T-helper 1 cell treated with Interleukin-12 subunit alpha and Interleukin-12 subunit beta and Interleukin-4 antibody, amounts not matched to agents 30 ng/mL and 1 ng/mL, for 36 hours (primary cell): ENCODE measurements around the gene COL5A1. TPM values are rescaled to one million over a fixed set of nuclear protein-coding genes. Genes with fewer than 3 reads are reported as not detected.

Experiments
- intact Hi-C: fragments of 100-400 bp; cut with micrococcal nuclease; formaldehyde crosslinking; loops from one replicate; pipeline ENCODE4 v1.15.1; 2024
- total RNA-seq: library from RNA; stranded (reverse); gene quantifications from 2 replicates; pipeline ENCODE4 v1.2.3, GENCODE V29; 2022

The COL5A1 gene
- total RNA-seq, 1 donor from 2014 or later, result 0.02 TPM

GRCh38 chr9:134625361-134626068 lies 16.1 kb upstream of the COL5A1 start:
- intact Hi-C loops, result no loop called here

- intact Hi-C loops, result no loop called here
Observed at GRCh38 chr9:134626069-134626423, 15.6 kb upstream of the COL5A1 start.

GRCh38 chr9:134626571-134627416 lies 14.8 kb upstream of the COL5A1 start:
- intact Hi-C loops, result no loop called here

- intact Hi-C loops, result no loop called here
Observed at GRCh38 chr9:134627417-134628353, 13.9 kb upstream of the COL5A1 start.

- intact Hi-C loops, result no loop called here
Observed at GRCh38 chr9:134628354-134628736, 13.3 kb upstream of the COL5A1 start.

GRCh38 chr9:134629061-134629585 lies 12.5 kb upstream of the COL5A1 start:
- intact Hi-C loops, result no loop called here

GRCh38 chr9:134629586-134630392 lies 11.8 kb upstream of the COL5A1 start:
- intact Hi-C loops, result no loop called here

GRCh38 chr9:134630393-134630790 lies 11.2 kb upstream of the COL5A1 start:
- intact Hi-C loops, result no loop called here

GRCh38 chr9:134630861-134631260 lies 10.7 kb upstream of the COL5A1 start:
- intact Hi-C loops, result no loop called here

GRCh38 chr9:134631881-134632280 lies 9.7 kb upstream of the COL5A1 start:
- intact Hi-C loops, result no loop called here

- intact Hi-C loops, result no loop called here
Observed at GRCh38 chr9:134632329-134632728, 9.3 kb upstream of the COL5A1 start.

GRCh38 chr9:134633362-134634142 lies 8.1 kb upstream of the COL5A1 start:
- intact Hi-C loops, result no loop called here

GRCh38 chr9:134634176-134634575 lies 7.4 kb upstream of the COL5A1 start:
- intact Hi-C loops, result no loop called here

- intact Hi-C loops, result no loop called here
Observed at GRCh38 chr9:134634667-134635230, 6.9 kb upstream of the COL5A1 start.

- intact Hi-C loops, result no loop called here
Observed at GRCh38 chr9:134635351-134636148, 6.1 kb upstream of the COL5A1 start.

GRCh38 chr9:134636149-134636507 lies 5.5 kb upstream of the COL5A1 start:
- intact Hi-C loops, result no loop called here

- intact Hi-C loops, result no loop called here
Observed at GRCh38 chr9:134637241-134637640, 4.4 kb upstream of the COL5A1 start.

- intact Hi-C loops, result no loop called here
Observed at GRCh38 chr9:134637696-134638501, 3.7 kb upstream of the COL5A1 start.
